Activated naive CD4-positive, alpha-beta T cell treated with anti-CD3 and anti-CD28 coated beads, Interleukin-2, amount 50 U/mL, for 24 hours (primary cell): Measurements from ENCODE around the gene HOXB6.

Experiments used
- H3K27ac Mint-ChIP-seq: one replicate; pipeline ENCODE4 v1.8.0; 2021; ENCODE audit warnings: mild to moderate bottlenecking, mixed read lengths
- H3K27me3 Mint-ChIP-seq: one replicate; pipeline ENCODE4 v1.8.0; 2021; ENCODE audit warnings: mixed read lengths
- H3K36me3 Mint-ChIP-seq: one replicate; pipeline ENCODE4 v1.8.0; 2021; ENCODE audit warnings: mixed read lengths
- H3K4me1 Mint-ChIP-seq: one replicate; pipeline ENCODE4 v1.8.0; 2021; ENCODE audit warnings: mixed read lengths
- H3K4me3 Mint-ChIP-seq: one replicate; pipeline ENCODE4 v1.8.0; 2021; ENCODE audit warnings: mild to moderate bottlenecking, mixed read lengths
- H3K9me3 Mint-ChIP-seq: one replicate; pipeline ENCODE4 v1.8.0; 2021; ENCODE audit warnings: mixed read lengths

Gene HOXB6

DNA sequence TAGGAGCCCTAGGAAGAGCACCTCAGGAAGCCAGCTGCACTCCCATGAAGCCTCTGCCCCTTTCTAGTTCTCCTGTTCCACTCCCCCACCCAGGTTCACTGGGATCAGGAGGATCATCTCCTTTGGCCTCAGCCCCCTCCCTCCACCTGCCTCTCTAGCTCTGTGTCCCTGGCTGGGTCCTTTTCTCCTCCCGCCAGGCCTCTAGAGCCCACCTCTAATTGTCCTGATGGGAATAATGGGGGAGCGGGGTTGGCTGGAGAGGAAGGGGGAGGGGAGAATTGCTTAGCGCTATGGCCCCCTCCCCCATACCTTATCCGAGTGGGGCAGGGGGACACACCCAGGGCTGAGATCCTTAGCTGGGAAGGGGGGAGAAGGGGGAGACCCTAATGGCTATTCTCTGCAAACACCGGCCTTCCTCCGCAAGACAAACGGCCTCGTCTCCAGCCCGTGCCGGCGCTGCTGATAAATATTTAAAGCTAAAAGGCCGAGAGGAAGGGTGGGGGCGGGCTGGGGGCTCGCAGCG is 5.0 kb upstream of the HOXB6 start:
- H3K27me3 Mint-ChIP-seq = peaks cover 46% of the 10 kb centered on the region

DNA sequence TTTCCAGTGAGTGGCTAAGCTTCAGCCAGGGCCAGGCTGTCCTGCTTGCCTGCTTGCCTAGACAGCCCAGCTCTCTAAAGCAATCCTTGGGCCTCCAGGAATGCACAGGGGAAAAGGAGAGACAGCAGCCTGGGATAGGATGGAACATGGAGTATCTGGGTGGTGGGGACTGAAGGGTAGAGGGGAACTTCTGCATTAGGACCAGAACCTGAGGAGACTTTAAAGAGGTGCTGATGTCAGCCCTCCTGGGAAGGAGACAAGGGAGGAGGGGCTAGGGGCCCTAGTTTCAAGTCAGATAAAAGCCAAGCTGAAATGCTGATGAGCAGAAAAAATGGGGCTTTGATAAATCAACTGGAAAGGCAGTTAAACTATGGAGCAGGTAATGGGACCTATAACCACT is 4.2 kb upstream of the HOXB6 start:
- Mint-ChIP-seq H3K36me3 (no peaks in the 10 kb centered on the region), H3K4me1 (peaks cover 42% of the 10 kb centered on the region), H3K27ac (no peak overlapping the region), H3K4me3 (peak overlapping the region; percentile 27), H3K9me3 (no peaks in the 10 kb centered on the region), H3K27me3 (peaks cover 54% of the 10 kb centered on the region)

More for the DNA sequence above, 5.0 kb upstream of the HOXB6 start:
- no peaks in the 10 kb centered on the region for H3K9me3 Mint-ChIP-seq
- peak overlapping the region; percentile 94 for H3K4me3 Mint-ChIP-seq
- H3K36me3 Mint-ChIP-seq = no peaks in the 10 kb centered on the region
- peaks cover 39% of the 10 kb centered on the region for H3K4me1 Mint-ChIP-seq
- no peak overlapping the region for H3K27ac Mint-ChIP-seq

DNA sequence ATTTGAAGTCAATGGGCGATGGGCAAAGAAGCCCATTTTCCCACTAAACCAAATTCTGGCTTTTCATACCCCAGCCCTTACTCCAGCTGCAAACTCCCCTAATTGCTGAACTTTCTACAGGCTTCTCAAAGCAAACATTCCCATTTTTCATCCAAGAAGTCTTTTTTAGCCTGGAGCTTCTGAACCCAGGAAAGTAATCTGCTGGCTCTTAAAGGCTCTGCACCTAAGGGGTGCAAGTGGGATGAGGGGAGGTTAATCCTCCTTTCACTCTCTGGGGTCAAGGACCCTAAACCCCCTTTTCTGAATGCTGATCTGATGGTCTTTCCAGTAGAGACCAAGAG is 3.7 kb upstream of the HOXB6 start:
- Mint-ChIP-seq H3K4me1 (peaks cover 39% of the 10 kb centered on the region), H3K36me3 (no peaks in the 10 kb centered on the region), H3K27me3 (peaks cover 53% of the 10 kb centered on the region), H3K4me3 (no peak overlapping the region), H3K9me3 (no peaks in the 10 kb centered on the region), H3K27ac (no peak overlapping the region)

DNA sequence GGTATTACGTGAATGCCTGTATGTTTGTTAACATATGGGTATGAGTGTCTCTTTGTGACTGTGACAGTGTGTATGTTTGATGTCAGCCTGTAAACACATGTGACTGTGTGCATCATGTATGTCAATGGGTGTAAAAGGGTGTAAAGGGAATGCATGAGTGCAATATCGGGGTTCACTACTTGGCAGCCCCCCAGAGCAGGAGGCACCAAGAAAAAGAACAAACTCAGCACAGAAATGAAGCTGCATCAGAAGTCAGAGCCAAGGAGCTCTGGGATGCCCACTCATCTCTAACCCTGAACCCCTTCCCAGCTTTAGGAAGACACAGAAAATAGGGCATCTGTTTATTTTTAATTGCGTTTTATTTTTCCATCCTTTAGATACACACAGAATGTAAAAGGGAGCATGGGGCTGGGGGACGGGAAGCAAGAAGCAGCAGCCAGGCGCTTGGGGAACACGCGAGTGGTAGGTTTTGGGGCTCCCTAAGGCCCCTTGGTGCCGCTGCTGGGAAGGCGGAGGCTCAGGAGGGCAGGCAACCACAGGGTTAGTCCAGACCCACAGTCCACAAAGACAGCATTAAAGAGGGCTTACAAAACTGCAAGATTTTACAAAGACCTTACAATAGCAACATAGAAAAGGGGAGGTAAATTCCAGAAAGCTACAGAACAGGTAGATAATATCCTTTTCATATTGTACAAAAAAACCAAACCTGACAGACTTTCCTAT is 2.3 kb upstream of the HOXB6 start:
- Mint-ChIP-seq H3K27me3 (peaks cover 59% of the 10 kb centered on the region), H3K27ac (no peak overlapping the region), H3K4me1 (peaks cover 31% of the 10 kb centered on the region), H3K36me3 (no peaks in the 10 kb centered on the region), H3K4me3 (no peak overlapping the region), H3K9me3 (no peaks in the 10 kb centered on the region)

DNA sequence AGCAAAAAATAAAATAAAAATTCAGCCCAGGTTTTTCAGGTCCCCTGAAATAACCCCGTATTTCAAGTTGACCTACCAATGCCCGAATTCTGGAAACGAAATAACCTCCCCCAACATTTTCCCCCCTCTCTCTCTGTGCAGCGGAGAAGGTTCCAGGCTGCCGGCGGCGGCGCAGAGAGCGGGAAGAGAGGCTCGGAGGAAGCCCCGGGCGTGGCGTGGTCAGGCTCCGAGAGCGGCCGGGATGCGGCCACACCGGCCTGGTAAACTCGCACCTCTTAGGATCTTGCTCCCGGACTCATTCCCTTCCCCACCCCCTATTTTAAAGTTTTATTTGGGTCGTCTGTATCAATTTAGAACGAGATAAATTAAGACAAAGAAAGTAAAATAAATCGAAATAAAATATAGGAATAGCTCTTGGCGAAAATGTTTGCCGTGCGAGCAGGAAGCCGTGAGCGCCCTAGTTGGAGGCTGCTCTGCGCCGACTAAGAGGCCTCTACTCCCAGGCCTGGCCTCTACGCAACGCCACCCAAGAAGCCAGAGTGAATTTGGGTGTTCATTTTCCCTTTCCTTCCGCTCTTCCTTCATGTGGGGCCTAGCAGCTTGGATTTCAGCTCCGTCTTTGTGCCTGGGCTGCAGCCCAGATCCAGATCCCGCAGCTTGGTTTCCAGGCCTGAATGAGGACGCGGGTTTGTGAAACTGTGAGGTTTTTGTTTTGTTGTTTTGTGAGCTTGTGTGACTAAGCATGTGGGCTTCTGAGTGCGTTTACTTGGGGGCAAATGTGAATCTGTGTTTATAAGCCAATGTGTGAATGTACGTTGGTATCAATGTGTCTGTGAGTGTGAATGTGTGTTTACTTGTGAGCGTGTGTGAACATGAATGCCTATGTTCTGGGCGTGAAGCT is 1.5 kb upstream of the HOXB6 start:
- H3K27ac Mint-ChIP-seq = no peak overlapping the region
- peaks cover 24% of the 10 kb centered on the region for H3K4me1 Mint-ChIP-seq
- H3K36me3 Mint-ChIP-seq = no peaks in the 10 kb centered on the region
- peaks cover 62% of the 10 kb centered on the region for H3K27me3 Mint-ChIP-seq
- H3K9me3 Mint-ChIP-seq = no peaks in the 10 kb centered on the region
- no peak overlapping the region for H3K4me3 Mint-ChIP-seq

DNA sequence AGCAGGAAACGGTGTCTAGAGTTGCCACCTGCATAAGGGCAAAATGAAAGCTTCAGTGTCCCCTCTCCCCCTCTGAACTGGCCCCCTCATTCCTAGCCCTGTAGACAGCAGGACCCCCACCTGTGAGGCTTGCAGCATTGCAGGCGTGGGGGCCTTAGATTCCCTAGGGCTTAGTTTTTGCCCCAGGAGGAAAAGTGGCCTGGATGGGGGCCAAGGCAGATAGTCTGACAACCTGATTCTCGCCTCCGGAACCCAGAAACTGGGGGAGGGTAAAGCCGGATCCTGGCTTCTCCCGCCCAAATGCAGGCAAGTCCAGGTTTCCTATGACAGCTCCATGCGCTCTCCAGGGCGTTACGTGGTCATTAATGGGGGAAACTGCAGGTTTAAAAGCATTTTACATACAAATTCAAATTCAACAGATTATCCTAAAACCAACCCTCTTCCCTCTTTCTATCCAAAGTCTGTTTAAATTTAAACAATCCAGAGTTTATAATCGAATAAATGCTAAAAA is 678 bp upstream of the HOXB6 start:
- peaks cover 19% of the 10 kb centered on the region for H3K4me1 Mint-ChIP-seq
- peaks cover 65% of the 10 kb centered on the region for H3K27me3 Mint-ChIP-seq
- H3K27ac Mint-ChIP-seq = no peak overlapping the region
- H3K9me3 Mint-ChIP-seq = no peaks in the 10 kb centered on the region
- no peaks in the 10 kb centered on the region for H3K36me3 Mint-ChIP-seq
- H3K4me3 Mint-ChIP-seq = no peak overlapping the region

DNA sequence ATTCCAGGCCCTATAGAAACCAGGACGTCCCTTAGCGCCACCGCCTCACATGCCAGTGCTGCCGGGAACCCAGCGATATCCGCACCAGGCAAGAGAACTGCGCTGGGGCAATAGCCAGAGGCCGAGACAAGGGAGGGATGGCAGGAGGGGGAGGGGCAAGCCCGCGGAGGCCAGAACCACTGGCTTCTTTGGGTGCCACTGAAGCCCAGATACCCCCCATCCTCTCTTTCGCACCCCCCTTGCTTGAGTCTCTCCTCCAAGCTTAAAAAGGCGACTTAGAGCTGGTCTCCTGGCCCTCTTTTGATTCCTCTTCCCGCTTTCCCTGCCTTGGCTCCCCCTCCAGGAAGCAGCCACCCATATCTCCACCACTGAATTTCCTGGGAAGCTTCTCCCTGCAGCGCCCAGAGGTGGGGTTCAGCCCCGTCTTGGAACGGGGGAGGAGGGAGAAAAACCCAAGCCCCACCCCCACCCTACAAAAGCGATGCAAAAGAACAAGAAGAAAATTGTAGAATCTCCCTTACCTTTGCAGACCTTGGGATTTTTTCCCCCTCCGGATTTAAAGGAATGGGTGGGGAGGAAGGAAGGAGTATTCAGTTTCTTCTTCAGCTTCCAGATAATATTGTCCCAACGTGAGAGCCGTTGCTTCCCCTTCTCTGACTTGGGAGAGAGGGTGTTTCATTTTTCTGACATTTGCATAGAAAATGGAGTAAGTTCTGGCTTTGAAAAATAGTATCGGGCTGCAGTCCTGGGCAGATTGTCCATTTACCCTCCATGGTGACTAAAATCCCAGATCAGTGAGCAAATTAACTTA is 622 bp downstream of the HOXB6 start:
- H3K27me3 Mint-ChIP-seq = peaks cover 76% of the 10 kb centered on the region
- H3K9me3 Mint-ChIP-seq = no peaks in the 10 kb centered on the region
- no peak overlapping the region for H3K4me3 Mint-ChIP-seq
- peaks cover 19% of the 10 kb centered on the region for H3K4me1 Mint-ChIP-seq
- H3K27ac Mint-ChIP-seq = no peak overlapping the region
- no peaks in the 10 kb centered on the region for H3K36me3 Mint-ChIP-seq

DNA sequence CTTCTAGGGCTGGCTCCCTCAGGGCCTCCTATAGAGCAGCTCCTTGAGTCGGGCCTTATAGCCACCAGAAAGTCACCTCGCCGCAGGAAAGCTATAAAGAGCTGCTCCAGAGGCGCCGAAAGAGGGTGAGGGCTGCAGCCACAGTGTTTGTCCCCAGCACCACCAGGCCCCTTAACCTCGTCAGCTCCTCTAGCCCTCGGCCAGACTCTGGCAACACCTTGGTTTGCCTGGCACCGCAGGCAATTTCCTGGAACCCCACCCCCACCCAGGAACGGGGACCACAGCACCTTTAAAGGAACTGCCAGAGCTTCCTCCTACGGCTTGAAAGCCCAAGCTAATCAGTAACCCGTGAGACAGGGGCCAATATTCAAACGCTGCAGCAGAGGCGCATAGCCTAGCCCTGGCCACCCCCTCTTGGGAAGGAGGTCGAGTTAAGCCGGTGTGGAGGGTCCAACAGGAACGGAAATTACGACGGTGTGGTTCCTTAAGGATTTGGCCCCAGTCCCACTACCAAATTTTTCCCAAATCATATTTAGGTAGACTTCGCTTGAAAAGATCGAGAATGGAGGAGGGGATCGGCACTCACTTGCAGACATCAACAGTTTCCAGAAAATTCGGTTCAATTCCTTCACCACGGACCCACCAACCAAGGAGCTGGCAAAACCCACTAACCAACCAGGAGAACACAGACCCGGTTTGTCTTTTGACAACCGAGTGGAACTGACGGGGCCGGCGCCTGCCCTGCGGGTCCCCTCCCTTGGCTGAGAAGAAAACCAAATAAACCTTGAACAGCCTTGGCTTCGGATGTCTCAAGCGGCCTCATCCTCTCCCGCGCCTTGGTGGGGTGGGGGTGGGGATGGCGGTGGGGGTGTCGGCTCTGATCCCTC is 3.0 kb downstream of the HOXB6 start:
- Mint-ChIP-seq H3K4me3 (no peak overlapping the region), H3K4me1 (peaks cover 35% of the 10 kb centered on the region), H3K36me3 (no peaks in the 10 kb centered on the region), H3K9me3 (no peaks in the 10 kb centered on the region), H3K27me3 (peaks cover 78% of the 10 kb centered on the region), H3K27ac (no peak overlapping the region)

DNA sequence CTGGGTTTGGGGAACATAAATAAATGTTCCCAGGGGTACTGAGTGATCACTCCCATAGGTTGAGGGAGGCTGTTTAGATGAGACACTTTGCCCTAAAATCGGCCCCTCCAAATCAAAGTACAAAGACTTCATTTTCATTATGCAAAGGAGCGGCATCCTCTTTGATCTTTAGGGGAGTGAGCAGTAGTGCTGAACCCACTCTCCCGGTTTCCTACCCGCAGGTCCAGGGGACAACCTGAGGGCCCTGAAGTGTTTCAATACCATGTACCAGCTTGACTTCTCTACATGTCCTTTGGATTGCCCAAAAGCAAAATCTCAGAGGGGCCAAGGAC is 3.6 kb downstream of the HOXB6 start:
- Mint-ChIP-seq H3K36me3 (peaks cover 2% of the 10 kb centered on the region), H3K4me3 (no peak overlapping the region), H3K27me3 (peaks cover 78% of the 10 kb centered on the region), H3K27ac (peak overlapping the region; percentile 46), H3K9me3 (no peaks in the 10 kb centered on the region), H3K4me1 (peaks cover 41% of the 10 kb centered on the region)

DNA sequence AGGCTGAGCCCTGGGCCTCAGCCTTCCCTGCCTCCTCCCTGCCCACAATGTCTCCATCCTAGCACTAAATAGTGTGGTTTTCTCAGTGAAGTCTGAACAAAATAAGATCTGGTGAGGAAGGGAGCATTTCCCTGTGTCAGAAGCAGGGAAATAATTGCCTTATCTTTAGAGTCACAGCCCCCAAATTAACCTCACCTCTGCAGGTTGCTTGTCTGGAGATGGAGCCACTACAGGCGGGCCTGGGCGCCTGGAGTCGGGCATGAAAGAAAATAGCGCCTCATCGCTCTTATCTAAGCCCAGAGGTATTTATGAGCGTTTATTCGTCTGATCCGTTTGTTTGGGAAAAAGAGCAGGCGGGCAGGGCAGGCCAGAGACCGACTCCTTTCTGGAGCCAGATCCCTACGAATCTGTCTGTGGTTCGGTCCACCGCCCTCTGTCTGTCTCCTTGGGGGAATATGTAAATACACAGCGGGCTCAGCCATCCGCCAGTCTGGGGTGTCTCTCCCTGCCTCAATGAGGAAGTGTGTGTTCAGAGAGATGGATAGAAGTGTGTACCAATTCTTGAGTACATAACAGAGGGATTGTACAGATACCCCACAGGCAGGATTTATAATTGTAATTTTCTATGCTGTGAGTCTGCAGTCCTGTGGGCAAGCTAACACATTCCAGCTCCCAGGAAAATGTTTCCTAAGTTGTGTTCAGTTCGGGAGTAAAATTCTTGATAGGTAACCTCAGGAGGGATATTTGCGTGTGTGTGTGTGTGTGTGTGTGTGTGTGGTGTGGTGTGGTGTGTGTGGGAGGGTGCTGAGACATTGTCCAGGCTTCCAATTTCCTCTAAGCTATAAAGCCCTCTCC is 4.3 kb downstream of the HOXB6 start:
- Mint-ChIP-seq H3K27me3 (peaks cover 81% of the 10 kb centered on the region), H3K27ac (no peak overlapping the region), H3K36me3 (peaks cover 2% of the 10 kb centered on the region), H3K4me3 (no peak overlapping the region), H3K4me1 (peaks cover 48% of the 10 kb centered on the region), H3K9me3 (no peaks in the 10 kb centered on the region)

DNA sequence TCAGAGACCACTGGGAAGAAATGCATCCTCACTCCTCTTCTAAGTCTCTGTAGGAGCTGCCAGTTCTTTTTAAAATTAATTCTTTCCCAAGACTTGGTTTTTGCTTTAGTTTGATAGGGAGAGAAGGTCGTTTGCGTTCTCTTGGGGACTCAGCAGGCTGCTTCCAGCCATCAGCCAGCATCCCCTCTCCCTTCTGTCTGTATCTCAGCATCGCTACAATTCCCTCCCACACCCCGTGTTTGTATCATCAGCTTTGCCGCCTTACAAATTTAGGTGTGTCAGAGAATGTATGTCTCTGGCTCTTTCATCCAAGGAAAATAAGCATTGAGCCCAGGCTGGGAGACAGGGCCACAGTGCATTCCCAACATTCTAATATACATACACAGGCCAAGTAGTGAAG is 5.4 kb downstream of the HOXB6 start:
- Mint-ChIP-seq H3K27ac (no peak overlapping the region), H3K4me1 (peaks cover 44% of the 10 kb centered on the region), H3K9me3 (no peaks in the 10 kb centered on the region), H3K36me3 (peaks cover 2% of the 10 kb centered on the region), H3K27me3 (peaks cover 80% of the 10 kb centered on the region), H3K4me3 (no peak overlapping the region)

DNA sequence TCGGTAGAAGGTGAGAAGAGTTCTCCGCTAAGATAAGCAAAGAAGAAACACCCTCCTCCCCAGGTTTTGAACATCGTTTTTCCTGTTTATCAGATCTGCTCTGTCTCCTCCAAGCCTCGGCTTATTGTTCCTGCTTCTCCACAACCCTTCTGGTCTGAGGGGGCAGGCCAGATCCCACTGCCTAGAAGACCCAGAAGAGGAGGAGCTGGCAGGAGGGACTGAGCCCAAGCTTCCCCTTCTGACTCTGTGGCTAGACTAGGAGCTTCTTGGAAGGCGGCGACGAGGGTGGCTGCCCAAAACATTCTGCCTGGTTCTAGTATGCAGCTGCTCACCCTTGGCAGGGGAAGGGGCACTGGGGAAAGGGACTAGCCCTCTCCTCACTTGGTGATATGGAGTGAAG is 6.0 kb downstream of the HOXB6 start:
- H3K4me3 Mint-ChIP-seq = peak overlapping the region; percentile 93

DNA sequence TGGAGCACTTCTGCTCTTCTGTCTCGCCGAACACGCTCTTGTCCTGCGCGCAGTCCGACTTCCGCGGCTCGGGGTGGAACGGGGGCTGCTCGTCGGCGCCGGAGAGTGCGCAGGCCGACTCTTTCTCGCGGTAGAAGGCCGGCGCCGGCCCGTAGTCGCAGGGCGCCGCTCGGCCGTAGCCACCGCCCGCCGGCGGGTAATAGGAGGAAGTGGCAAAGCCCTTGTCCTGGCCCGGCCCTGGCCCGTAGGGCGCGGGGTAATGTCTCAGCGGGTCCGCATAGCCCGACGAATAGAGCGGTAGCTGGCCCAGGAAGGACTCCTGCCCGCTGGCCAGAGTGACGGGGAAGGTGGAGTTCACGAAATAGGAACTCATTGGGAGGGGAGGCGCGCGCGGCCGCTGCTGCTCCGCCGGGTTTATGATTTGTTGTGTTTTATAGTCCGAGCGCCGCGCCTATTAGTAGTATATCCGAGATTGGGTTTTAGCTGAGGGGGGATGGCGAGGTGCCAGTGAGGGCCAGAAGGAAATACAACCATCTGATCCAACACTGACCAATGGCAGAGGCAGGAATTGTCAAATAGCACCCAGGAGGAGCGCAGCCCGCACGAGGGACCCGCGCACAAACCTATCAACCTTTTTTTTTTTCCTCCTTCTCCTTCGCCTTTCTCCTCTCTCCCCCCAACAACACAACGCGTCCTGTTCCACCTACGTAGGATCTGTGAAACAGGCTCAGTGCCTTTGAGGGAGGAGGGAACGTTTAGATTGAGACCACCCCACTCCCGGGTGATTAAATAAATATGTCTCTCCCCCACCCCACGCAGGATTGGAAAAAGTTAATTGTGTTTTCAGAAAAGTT is 6.8 kb downstream of the HOXB6 start:
- peaks cover 41% of the 10 kb centered on the region for H3K4me1 Mint-ChIP-seq
- H3K27me3 Mint-ChIP-seq = peaks cover 79% of the 10 kb centered on the region
- H3K4me3 Mint-ChIP-seq = peak overlapping the region; percentile 93

More for the DNA sequence above, 6.0 kb downstream of the HOXB6 start:
- peaks cover 80% of the 10 kb centered on the region for H3K27me3 Mint-ChIP-seq
- no peaks in the 10 kb centered on the region for H3K9me3 Mint-ChIP-seq
- H3K27ac Mint-ChIP-seq = no peak overlapping the region
- H3K36me3 Mint-ChIP-seq = peaks cover 2% of the 10 kb centered on the region
- peaks cover 41% of the 10 kb centered on the region for H3K4me1 Mint-ChIP-seq

More for the DNA sequence above, 6.8 kb downstream of the HOXB6 start:
- Mint-ChIP-seq H3K36me3 (peaks cover 2% of the 10 kb centered on the region), H3K27ac (no peak overlapping the region), H3K9me3 (no peaks in the 10 kb centered on the region)
